Cardiac muscle cell (in vitro differentiated cells and primary cell): ENCODE measurements around the gene PLPPR1. TPM values are rescaled to one million over a fixed set of nuclear protein-coding genes. Genes with fewer than 3 reads are reported as not detected.

Experiments
- DNase-seq, 2 donors: peaks; one replicate each; pipeline versions ENCODE4 v3.0.0 to v3.0.0-alpha.2; 2010 to 2017; ENCODE audit warnings: low read depth in 1 of 2, low spot score in 1 of 2
- H3K27ac ChIP-seq: fragments of 200-600 bp; sonication (generic); 2 replicates; pipeline ENCODE4 v1.5.1; 2016
- H3K27me3 ChIP-seq: fragments of 200-600 bp; sonication (generic); 2 replicates; pipeline ENCODE4 v1.6.0; 2016; ENCODE audit warnings: control low read depth
- H3K36me3 ChIP-seq: fragments of 200-600 bp; sonication (generic); 2 replicates; pipeline ENCODE4 v1.5.1; 2016; ENCODE audit warnings: control low read depth
- H3K4me1 ChIP-seq: fragments of 200-600 bp; sonication (generic); 2 replicates; pipeline ENCODE4 v1.8.1; 2017; ENCODE audit warnings: low read depth, mild to moderate bottlenecking, mixed run types
- H3K4me3 ChIP-seq: fragments of 200-600 bp; sonication (generic); 2 replicates; pipeline ENCODE4 v1.5.1; 2016; ENCODE audit warnings: mild to moderate bottlenecking
- H3K9me3 ChIP-seq: fragments of 200-600 bp; sonication (generic); 2 replicates; pipeline ENCODE4 v1.5.1; 2017; ENCODE audit warnings: low read depth, mild to moderate bottlenecking, control low read depth
- CTCF ChIP-seq: IDR thresholded peaks from 2 replicates; pipeline ENCODE4 v1.5.1; 2012; ENCODE audit warnings: low read depth, mild to moderate bottlenecking, low read length
- polyA plus RNA-seq: library from polyadenylated mRNA; unstranded; fragments of >200 nt; fragmentation: Nextera tagmentation; extraction: Ambion mirVana; gene quantifications from 2 replicates; pipeline ENCODE4 v1.2.1, GENCODE V29; 2016
- total RNA-seq: library from RNA; depleted of rRNA; stranded (reverse); fragments of >200 nt; gene quantifications from 2 replicates; pipeline ENCODE4 v1.2.3, GENCODE V29; 2016

PLPPR1 gene
- total and polyA plus RNA-seq, 2 experiments from 2014 or later: 0.98 to 1.2 TPM

GRCh38 chr9:101005246-101005645 lies 23.3 kb upstream of the PLPPR1 start:
- Histone ChIP-seq H3K9me3 (no peaks in the 10 kb centered on the region), H3K4me3 (no peak overlapping the region), H3K27ac (no peak overlapping the region), H3K36me3 (no peaks in the 10 kb centered on the region), H3K27me3 (no peaks in the 10 kb centered on the region), H3K4me1 (no peaks in the 10 kb centered on the region)
- DNase-seq: no peak
- TF ChIP-seq CTCF: no peak

GRCh38 chr9:101014566-101014965 lies 14.0 kb upstream of the PLPPR1 start:
- Histone ChIP-seq H3K27me3 (no peaks in the 10 kb centered on the region), H3K36me3 (no peaks in the 10 kb centered on the region), H3K4me1 (no peaks in the 10 kb centered on the region), H3K4me3 (no peak overlapping the region), H3K27ac (no peak overlapping the region), H3K9me3 (no peaks in the 10 kb centered on the region)
- TF ChIP-seq CTCF: no peak
- no peak for DNase-seq

GRCh38 chr9:101018467-101018866 lies 10.1 kb upstream of the PLPPR1 start:
- no peaks in the 10 kb centered on the region for H3K9me3 ChIP-seq
- H3K4me3 ChIP-seq: no peak overlapping the region
- no peak overlapping the region for H3K27ac ChIP-seq
- TF ChIP-seq CTCF: no peak
- DNase-seq: no peak
- no peaks in the 10 kb centered on the region for H3K27me3 ChIP-seq
- H3K36me3 ChIP-seq: no peaks in the 10 kb centered on the region
- H3K4me1 ChIP-seq: no peaks in the 10 kb centered on the region

GRCh38 chr9:101022704-101023103 lies 5.8 kb upstream of the PLPPR1 start:
- no peak for TF ChIP-seq CTCF
- H3K4me3 ChIP-seq: no peak overlapping the region
- DNase-seq: no peak

GRCh38 chr9:101025940-101026339 lies 2.6 kb upstream of the PLPPR1 start:
- Histone ChIP-seq H3K36me3 (no peaks in the 10 kb centered on the region), H3K27me3 (peaks cover 35% of the 10 kb centered on the region), H3K4me1 (peaks cover 4% of the 10 kb centered on the region), H3K4me3 (no peak overlapping the region), H3K27ac (no peak overlapping the region), H3K9me3 (no peaks in the 10 kb centered on the region)
- no peak for TF ChIP-seq CTCF
- peak in 1 of 2 donors; percentile 5 for DNase-seq

More at GRCh38 chr9:101022704-101023103, 5.8 kb upstream of the PLPPR1 start:
- Histone ChIP-seq H3K27me3 (peaks cover 11% of the 10 kb centered on the region), H3K9me3 (no peaks in the 10 kb centered on the region), H3K27ac (no peak overlapping the region), H3K4me1 (no peaks in the 10 kb centered on the region), H3K36me3 (no peaks in the 10 kb centered on the region)

GRCh38 chr9:101026824-101027223 lies 1.7 kb upstream of the PLPPR1 start:
- peaks cover 44% of the 10 kb centered on the region for H3K27me3 ChIP-seq
- no peaks in the 10 kb centered on the region for H3K36me3 ChIP-seq
- H3K4me3 ChIP-seq: no peak overlapping the region

More at GRCh38 chr9:101026824-101027223, 1.7 kb upstream of the PLPPR1 start:
- TF ChIP-seq CTCF: no peak
- Histone ChIP-seq H3K4me1 (peaks cover 4% of the 10 kb centered on the region), H3K27ac (no peak overlapping the region), H3K9me3 (no peaks in the 10 kb centered on the region)
- DNase-seq: peak; percentile 2 to 4
